ENCODE data around the gene RNU1-1.
"Not testable (repeated sequence)": the region's sequence is repeated elsewhere in the genome, so short reads cannot be mapped to it uniquely, and the experiment has no call there.

Gene RNU1-1

GRCh38 chr1:16514107-16515055 is at the start of gene RNU1-1:
Gene RNU1-1 (minus strand): TSS chr1:16514285.
- DNase-seq (ENCODE audit: low spot score); FAIRE-seq: not testable (repeated sequence)

DNA sequence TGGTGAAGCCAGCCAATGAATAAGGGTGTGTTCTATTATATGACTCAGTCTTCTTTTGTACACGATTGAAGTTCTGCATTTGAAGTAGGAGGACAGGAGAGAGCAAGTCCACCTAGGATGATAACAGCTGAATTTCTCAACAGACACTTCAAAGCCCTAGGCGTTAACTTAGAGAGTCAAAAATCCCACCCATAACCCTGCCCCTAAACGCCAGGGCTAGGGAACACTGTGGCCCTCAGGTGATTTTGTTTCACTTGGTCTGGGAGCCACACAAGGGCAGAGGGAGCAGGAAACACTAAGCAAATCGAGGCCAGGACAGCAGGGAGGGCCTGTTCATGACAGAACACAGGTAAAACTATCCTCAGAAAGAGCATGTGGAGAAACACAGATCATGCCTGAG is 47.0 kb upstream of the RNU1-1 start:
- DNase-seq (ENCODE audit: low spot score); FAIRE-seq: not testable (repeated sequence)

DNA sequence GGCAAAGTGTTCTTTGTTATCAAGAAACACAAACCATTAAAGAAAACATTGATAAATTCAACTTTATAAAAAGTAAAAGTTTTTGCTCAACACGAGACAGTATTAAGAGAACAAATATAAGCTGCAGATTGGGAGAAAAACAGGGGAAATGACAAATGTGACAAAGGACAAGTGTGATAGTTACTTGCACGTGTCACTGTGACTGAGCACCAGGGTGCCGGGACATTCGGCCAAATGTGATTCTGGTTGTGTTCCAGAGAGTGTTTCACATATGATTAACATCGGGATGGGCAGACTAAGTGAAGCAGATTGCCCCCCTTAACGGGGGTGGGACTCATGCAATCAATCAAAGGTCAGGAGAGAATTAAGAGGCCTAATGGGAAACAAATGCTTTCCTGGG is 46.4 kb upstream of the RNU1-1 start:
- not testable (repeated sequence) for DNase-seq (ENCODE audit: low spot score); FAIRE-seq

DNA sequence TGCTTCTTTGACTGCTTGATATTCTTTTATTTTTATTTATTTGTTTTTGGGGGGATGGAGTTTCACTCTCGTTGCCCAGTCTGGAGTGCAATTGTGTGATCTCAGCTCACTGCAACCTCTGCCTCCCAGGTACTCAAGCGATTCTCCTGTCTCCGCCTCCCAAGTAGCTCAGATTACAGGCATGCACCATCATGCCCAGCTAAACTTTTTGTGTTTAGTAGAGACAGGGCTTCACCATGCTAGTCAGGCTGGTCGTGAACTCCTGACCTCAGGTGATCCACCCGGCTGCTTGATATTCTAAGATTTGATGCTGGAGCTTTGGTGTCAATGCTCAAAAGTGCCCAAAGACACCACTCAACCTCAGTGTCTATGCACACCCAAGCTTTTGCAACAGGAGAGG is 45.6 kb upstream of the RNU1-1 start:
- not testable (repeated sequence) for DNase-seq (ENCODE audit: low spot score)

DNA sequence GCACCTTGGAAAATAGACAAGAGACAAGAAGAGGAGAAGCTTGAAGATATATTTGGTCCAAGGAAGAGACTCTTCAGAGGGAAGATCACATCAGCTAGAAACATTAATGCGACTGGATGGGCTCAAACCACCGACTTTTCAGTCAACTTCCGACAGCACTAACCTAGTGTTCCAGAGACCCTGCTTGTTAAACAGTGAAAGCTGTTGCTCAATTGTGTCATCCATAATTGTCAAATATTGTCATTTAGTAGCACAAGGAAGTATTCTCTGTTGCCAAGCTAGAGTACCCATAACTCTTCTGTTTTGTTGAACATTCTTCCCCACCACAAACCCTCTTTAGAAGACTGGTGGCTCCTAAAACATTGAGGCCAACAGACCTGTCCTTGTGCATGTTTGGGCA is 42.9 kb upstream of the RNU1-1 start:
- not testable (repeated sequence) for FAIRE-seq; DNase-seq (ENCODE audit: low spot score)

More for the DNA sequence above, 45.6 kb upstream of the RNU1-1 start:
- FAIRE-seq: not testable (repeated sequence)

DNA sequence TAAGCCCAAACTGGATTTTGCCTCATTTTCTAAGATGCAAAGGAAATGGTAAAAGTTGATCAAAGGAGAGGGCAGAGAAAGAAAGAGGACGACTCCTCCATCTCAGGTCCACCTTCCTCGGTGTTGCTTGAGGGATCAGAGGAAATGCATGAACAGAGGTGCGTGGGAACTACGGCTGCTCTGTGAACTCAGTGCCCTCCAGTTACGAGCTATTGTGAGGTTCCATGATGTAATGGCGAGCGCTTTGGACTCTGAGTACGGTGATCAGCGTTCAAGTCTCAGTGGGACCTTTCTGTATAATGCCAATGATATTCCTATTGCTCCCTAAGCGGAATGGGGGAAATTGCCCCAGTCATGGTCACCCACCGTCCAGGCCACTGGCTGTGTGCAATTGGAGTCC is 39.2 kb upstream of the RNU1-1 start:
- DNase-seq (ENCODE audit: low spot score); FAIRE-seq: not testable (repeated sequence)

GRCh38 chr1:16550212-16550918 is 36.3 kb upstream of the RNU1-1 start:
- not testable (repeated sequence) for FAIRE-seq; DNase-seq (ENCODE audit: low spot score)

- DNase-seq (ENCODE audit: low spot score); FAIRE-seq: not testable (repeated sequence)
Observed at GRCh38 chr1:16549545-16549944, 35.5 kb upstream of the RNU1-1 start.

DNA sequence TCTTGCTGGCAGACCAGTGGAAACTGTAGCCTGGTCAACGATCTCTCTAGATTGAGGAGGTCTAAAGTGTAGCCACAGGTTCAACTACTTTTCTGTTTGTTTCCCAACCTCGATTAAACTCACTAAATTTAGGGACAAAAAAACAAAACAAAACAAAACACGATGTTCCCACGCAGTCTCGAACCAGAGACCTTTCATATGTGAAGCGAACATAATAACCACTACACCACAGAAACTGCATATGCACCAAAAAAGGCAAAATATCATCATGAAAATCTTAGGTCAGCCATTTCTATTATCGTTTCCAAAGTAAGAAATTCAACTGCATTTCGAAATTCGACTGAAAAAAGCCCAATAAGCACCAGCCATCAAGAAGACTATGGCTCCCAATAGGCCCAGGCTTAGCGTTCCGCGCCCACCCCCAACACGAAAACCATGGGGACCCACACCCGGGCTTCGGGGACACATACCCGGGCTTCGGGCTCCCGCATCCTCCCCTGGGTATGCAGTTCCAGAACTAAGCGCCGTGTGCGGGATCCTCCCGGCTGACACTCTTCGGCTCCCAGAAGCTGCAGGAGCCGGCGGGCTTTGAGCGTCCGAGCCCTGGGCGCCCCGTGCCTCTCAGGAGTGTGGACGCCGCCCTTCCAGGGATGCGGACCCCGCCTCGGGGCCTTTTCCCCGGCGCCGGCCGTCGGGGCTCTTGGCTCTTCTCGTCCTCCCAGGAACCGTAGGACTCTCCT is 33.6 kb upstream of the RNU1-1 start:
- not testable (repeated sequence) for FAIRE-seq

GRCh38 chr1:16545682-16546095 is 31.6 kb upstream of the RNU1-1 start:
- FAIRE-seq: not testable (repeated sequence)

More for the DNA sequence above, 33.6 kb upstream of the RNU1-1 start:
- DNase-seq (ENCODE audit: low spot score): not testable (repeated sequence)

DNA sequence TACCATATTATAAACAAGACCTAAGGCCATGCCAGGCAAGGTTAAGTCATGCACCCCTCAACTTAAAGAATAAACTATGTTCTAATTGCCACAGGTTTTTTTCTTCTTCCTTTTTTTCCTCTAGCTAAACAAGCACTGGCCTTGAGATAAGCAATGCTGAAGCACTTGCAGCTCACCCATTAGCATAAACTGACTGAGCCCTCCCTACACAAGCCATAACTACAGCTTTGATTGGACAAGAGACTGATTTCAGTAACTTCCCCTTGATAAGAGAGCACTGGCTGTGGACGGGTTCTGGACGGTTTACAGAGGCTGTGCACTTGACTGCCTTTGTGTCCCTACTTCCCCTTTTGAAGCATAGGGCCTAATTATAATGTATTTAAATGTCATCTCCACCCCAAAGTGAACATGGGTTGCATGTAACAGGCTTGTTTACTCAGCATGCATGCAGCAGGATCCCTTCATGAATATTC is 26.4 kb upstream of the RNU1-1 start:
- not testable (repeated sequence) for FAIRE-seq; DNase-seq (ENCODE audit: low spot score)

More at GRCh38 chr1:16545682-16546095, 31.6 kb upstream of the RNU1-1 start:
- peak; percentile 47 for DNase-seq (ENCODE audit: low spot score)

DNA sequence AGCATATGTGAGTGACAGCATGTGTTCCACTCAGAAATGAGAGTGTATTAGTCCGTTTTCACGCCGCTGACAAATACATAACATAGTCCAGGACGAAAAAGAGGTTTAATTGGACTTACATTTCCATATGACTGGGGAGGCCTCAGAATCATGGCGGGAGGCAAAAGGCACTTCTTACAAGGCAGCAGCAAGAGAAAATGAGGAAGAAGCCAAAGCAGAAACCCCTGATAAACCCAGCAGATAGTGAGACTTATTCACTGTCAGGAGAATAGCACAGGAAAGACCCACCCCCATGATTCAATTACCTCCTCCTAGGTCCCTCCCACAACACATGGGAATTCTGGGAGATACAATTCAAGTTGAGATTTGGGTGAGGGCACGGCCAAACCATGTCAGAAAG is 23.4 kb upstream of the RNU1-1 start:
- FAIRE-seq; DNase-seq (ENCODE audit: low spot score): not testable (repeated sequence)

DNA sequence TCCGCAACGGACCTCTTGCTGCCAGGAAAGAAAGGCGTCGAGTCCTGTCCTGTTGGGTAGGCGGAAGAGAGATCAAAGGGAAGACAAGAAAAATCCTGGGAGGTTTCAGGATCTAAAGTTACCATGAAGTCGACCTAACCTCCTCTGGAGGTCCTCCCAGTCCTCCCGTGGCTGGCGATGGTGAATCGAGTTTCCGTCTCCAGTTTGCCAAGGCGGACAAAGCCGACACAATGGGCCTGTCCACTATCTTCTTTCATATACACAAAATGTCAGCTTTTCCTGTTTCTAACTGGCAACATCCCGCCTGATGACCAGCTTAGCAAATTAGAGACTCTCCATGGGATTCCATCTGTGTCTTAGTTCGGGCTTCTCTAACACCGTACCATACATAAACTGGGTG is 22.7 kb upstream of the RNU1-1 start:
- FAIRE-seq; DNase-seq (ENCODE audit: low spot score): not testable (repeated sequence)

DNA sequence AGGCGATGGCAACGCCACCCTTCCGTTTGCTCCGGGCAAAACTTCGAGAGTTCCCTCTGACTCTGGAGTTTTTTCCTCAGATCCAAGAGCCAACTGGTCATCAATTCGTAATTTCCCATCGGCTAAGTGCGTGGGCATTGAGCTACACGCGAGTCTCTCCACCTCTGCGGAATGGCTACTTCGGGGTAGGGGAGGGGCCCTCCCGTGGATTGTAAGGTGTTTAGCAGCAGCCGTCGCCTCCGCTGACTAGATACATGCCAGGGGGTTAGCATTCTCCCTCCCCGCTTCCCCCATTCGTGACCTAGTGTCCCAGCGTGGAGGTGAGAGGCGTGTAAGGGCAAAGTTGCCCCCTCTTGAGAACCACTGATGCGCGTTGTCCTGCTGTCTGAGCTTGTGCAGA is 21.8 kb upstream of the RNU1-1 start:
- not testable (repeated sequence) for DNase-seq (ENCODE audit: low spot score); FAIRE-seq

DNA sequence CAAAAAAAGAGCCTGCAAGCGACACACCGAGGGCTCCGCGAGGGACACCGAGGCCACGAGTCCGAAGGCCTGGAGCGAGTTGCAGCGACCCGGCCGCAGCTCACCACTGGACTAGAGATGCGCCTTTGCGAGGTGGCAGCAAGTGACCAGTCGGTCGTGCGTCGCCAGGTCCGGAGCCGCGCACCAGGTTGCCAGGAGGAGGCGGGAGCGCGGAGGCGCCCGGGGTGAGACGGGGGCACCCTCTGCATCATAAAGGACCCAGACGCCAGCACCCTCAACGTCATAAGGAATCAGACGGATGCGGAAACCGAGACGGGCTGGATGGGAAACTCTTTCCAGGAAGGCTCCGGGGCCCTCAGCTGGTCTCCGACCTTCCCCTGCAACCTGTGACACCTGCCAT is 21.4 kb upstream of the RNU1-1 start:
- not testable (repeated sequence) for DNase-seq (ENCODE audit: low spot score); FAIRE-seq

DNA sequence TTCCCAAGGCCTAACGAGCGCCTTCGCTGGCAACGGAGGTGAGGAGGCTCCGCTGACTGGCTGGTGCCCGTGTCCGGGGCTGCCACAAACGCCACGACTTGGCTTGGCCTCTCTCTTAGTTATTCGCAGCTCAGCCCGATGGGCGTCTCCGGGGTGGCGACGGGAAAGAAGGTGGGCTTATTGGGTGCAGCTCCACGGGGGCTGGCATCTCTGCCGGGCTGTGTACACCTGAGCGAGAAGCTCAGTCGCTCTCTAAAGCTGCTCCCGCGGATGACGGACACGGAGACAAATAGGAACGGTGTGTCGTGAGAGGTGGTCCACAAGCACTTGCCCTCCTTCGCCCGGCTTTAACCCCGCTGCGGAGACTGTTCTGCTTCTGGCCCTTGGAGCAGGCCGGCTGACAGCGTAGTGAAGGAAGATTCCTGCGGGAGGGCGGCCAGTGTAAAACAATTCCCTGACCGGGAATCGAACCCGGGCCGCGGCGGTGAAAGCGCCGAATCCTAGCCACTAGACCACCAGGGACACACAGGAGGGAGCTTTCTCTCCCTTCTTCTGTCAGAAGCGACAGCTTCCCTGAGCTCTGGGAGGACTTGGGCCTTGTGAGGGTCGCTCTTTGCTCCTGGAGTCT is 20.9 kb upstream of the RNU1-1 start:
- not testable (repeated sequence) for FAIRE-seq; DNase-seq (ENCODE audit: low spot score)

- FAIRE-seq; DNase-seq (ENCODE audit: low spot score): not testable (repeated sequence)
Observed at GRCh38 chr1:16534239-16534828, 20.2 kb upstream of the RNU1-1 start.

DNA sequence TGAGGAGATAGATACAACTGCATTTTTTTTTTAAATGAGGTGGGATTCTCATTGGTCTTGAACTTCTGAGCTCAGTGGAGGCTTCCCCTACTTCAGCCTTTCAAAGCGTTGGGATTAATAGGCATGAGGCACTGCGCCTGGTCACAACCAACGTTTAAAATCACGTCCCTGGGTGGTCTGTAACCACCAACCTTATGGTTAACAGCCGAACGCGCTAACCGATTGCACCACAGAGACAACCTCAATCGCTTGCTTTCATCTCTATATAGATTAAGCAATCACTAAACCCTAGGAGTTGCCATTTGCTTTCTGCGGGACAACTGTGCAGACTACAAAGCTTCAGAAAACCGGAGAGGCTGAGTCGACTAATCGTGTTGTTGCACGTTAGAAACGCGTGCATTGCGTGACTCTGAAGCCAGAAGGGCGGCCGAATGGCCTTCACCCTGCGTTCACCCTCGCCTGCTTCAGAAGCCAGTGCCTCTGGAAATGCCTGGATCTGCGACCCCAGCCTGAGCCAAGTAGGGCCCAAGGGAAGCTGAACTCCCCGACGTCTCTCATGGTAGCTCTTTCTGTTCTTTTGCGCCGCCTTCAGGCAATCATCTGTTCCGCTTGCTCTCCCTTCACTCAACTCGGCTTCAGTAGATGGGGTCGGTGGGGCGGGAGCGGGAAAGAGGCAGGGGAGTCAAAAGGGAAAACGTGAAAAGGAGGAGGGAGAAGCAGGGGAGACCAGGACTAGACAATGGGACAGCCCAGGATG is 18.3 kb upstream of the RNU1-1 start:
- not testable (repeated sequence) for DNase-seq (ENCODE audit: low spot score); FAIRE-seq

- not testable (repeated sequence) for DNase-seq (ENCODE audit: low spot score); FAIRE-seq
Observed at GRCh38 chr1:16528338-16528737, 14.3 kb upstream of the RNU1-1 start.
